GM19239 (cell line): ENCODE data around the gene MYO7A.

Source experiments
- DNase-seq: peaks from one replicate; pipeline ENCODE4 v3.0.0; 2011; ENCODE audit warnings: low spot score; ENCODE audit not compliant: insufficient read length
- FAIRE-seq: peaks from 2 replicates; lab custom pipeline; 2011; peaks lifted over from hg19 to GRCh38; lab: Jason Lieb, UNC

MYO7A gene

GRCh38 chr11:77178150-77178549 lies 50.1 kb downstream of the MYO7A start:
- FAIRE-seq: no peak
- DNase-seq: no peak

- DNase-seq (no peak), FAIRE-seq (no peak)
Measured at GRCh38 chr11:77179048-77179447, 51.0 kb downstream of the MYO7A start.

- DNase-seq: no peak
- no peak for FAIRE-seq
Measured at GRCh38 chr11:77179681-77180080, 51.6 kb downstream of the MYO7A start.

GRCh38 chr11:77180346-77180745 lies 52.3 kb downstream of the MYO7A start:
- no peak for DNase-seq
- no peak for FAIRE-seq

- no peak for DNase-seq
- no peak for FAIRE-seq
Measured at GRCh38 chr11:77181226-77181625, 53.2 kb downstream of the MYO7A start.

- FAIRE-seq (no peak), DNase-seq (no peak)
Measured at GRCh38 chr11:77181799-77182541, 53.9 kb downstream of the MYO7A start.

- no peak for FAIRE-seq
- DNase-seq: no peak
Measured at GRCh38 chr11:77182542-77183430, 54.7 kb downstream of the MYO7A start.

- no peak for FAIRE-seq
Measured at GRCh38 chr11:77183431-77183984, 55.5 kb downstream of the MYO7A start.

GRCh38 chr11:77184136-77184860 lies 56.3 kb downstream of the MYO7A start:
- FAIRE-seq (no peak), DNase-seq (no peak)

More at GRCh38 chr11:77183431-77183984, 55.5 kb downstream of the MYO7A start:
- no peak for DNase-seq

GRCh38 chr11:77186302-77186701 lies 58.3 kb downstream of the MYO7A start:
- FAIRE-seq (no peak), DNase-seq (no peak)

- DNase-seq: no peak
- no peak for FAIRE-seq
Measured at GRCh38 chr11:77187111-77187750, 59.2 kb downstream of the MYO7A start.

GRCh38 chr11:77187776-77188632 lies 60.0 kb downstream of the MYO7A start:
- DNase-seq (peak; percentile 86), FAIRE-seq (peak; percentile 95)

- no peak for DNase-seq
Measured at GRCh38 chr11:77188633-77189491, 60.8 kb downstream of the MYO7A start.

GRCh38 chr11:77189588-77190210 lies 61.7 kb downstream of the MYO7A start:
- FAIRE-seq (no peak), DNase-seq (no peak)

More at GRCh38 chr11:77188633-77189491, 60.8 kb downstream of the MYO7A start:
- no peak for FAIRE-seq

- FAIRE-seq: no peak
- DNase-seq: no peak
Measured at GRCh38 chr11:77190331-77191075, 62.5 kb downstream of the MYO7A start.

- no peak for FAIRE-seq
Measured at GRCh38 chr11:77191429-77191822, 63.4 kb downstream of the MYO7A start.

More at GRCh38 chr11:77191429-77191822, 63.4 kb downstream of the MYO7A start:
- DNase-seq: no peak
